ENCODE data around the gene TC2N.

- TF ChIP-seq EZH2 (IDR thresholded peaks at IDR 0.05; ENCODE audit: low read depth) (no peak), CTCF (conservative IDR thresholded peaks at IDR 0.05) (no peak)
Observed at GRCh38 chr14:91877376-91877915, 10.1 kb upstream of the TC2N start.
